HEK293 (cell line): ENCODE data around the gene OST4.

Experiments
- CTCF ChIA-PET: fragments of 350-600 bp; formaldehyde crosslinking; extraction: SDS; loops from one replicate; lab custom pipeline; 2021; ENCODE audit warnings: antibody characterized with exemption; lab: Yijun Ruan, JAX
- POLR2A ChIA-PET: fragments of 300-600 bp; formaldehyde crosslinking; extraction: SDS; loops from one replicate; lab custom pipeline; 2020; ENCODE audit warnings: antibody characterized with exemption, inconsistent platforms; lab: Yijun Ruan, JAX
- H3K27ac ChIP-seq: fragments of 200-500 bp; sonication (Bioruptor generic); 2 replicates; pipeline ENCODE4 v1.5.1; 2014; ENCODE audit warnings: low read depth, low read length, control low read depth, inconsistent platforms; ENCODE audit errors: extremely low read depth
- H3K36me3 ChIP-seq, 2 experiments: fragments of 200-500 bp in 1 of 2; sonication (Bioruptor generic) in 1 of 2; 1 replicate in 1 of 2; 2 replicates in 1 of 2; pipeline ENCODE4 v1.5.1; 2014 to 2017; ENCODE audit warnings: inconsistent platforms in 2 of 2, low read length in 2 of 2; ENCODE audit not compliant: control insufficient read depth in 2 of 2, insufficient read depth in 1 of 2
- H3K4me1 ChIP-seq: fragments of 200-500 bp; sonication (Bioruptor generic); 2 replicates; pipeline ENCODE4 v1.5.1; 2014; ENCODE audit warnings: mild to moderate bottlenecking, low read length, inconsistent platforms; ENCODE audit not compliant: control insufficient read depth, insufficient read depth
- H3K4me3 ChIP-seq: 2 replicates; pipeline ENCODE4 v1.5.1; 2011; ENCODE audit warnings: low read depth, mild to moderate bottlenecking, control low read depth, low read length, moderate library complexity
- H3K9me3 ChIP-seq: fragments of 200-500 bp; sonication (Bioruptor generic); 2 replicates; pipeline ENCODE4 v1.5.1; 2014; ENCODE audit warnings: low read depth, low read length, inconsistent platforms; ENCODE audit not compliant: control insufficient read depth, insufficient read depth
- GLIS2 ChIP-seq: fragments of 450-650 bp; formaldehyde crosslinking; IDR thresholded peaks from 2 replicates; pipeline ENCODE4 v1.5.1; 2016; ENCODE audit warnings: missing biosample characterization, missing genetic modification characterization
- INSM2 ChIP-seq: fragments of 450-650 bp; formaldehyde crosslinking; IDR thresholded peaks from 2 replicates; pipeline ENCODE4 v1.5.1; 2016; ENCODE audit warnings: missing biosample characterization, missing genetic modification characterization
- KLF1 ChIP-seq: fragments of 450-650 bp; formaldehyde crosslinking; IDR thresholded peaks from 2 replicates; pipeline ENCODE4 v1.5.1; 2016; ENCODE audit warnings: missing biosample characterization, missing genetic modification characterization
- MEIS1 ChIP-seq: sonication (generic); formaldehyde crosslinking; IDR thresholded peaks from 2 replicates; pipeline ENCODE4 v1.8.1; 2022; ENCODE audit warnings: missing genetic modification reagents, mild to moderate bottlenecking, borderline replicate concordance
- SCRT2 ChIP-seq: fragments of 450-650 bp; formaldehyde crosslinking; IDR thresholded peaks from 2 replicates; pipeline ENCODE4 v1.5.1; 2016; ENCODE audit warnings: missing biosample characterization, missing genetic modification characterization
- YY1 ChIP-seq: fragments of 450-650 bp; formaldehyde crosslinking; IDR thresholded peaks from 2 replicates; pipeline ENCODE4 v1.5.1; 2018; ENCODE audit warnings: missing biosample characterization, missing genetic modification characterization
- ZBTB48 ChIP-seq: fragments of 450-650 bp; formaldehyde crosslinking; IDR thresholded peaks from 2 replicates; pipeline ENCODE4 v1.5.1; 2016; ENCODE audit warnings: missing biosample characterization, missing genetic modification characterization
- ZFHX2 ChIP-seq: fragments of 450-650 bp; formaldehyde crosslinking; conservative IDR thresholded peaks from 2 replicates; pipeline ENCODE4 v1.5.1; 2016; ENCODE audit warnings: missing biosample characterization, missing genetic modification characterization
- ZNF248 ChIP-seq: fragments of 450-650 bp; formaldehyde crosslinking; IDR thresholded peaks from 2 replicates; pipeline ENCODE4 v1.5.1; 2017; ENCODE audit warnings: missing biosample characterization, missing genetic modification characterization
- ZNF416 ChIP-seq: fragments of 450-650 bp; formaldehyde crosslinking; IDR thresholded peaks from 2 replicates; pipeline ENCODE4 v1.5.1; 2016; ENCODE audit warnings: missing biosample characterization, missing genetic modification characterization
- ZNF449 ChIP-seq: fragments of 450-650 bp; formaldehyde crosslinking; IDR thresholded peaks from 2 replicates; pipeline ENCODE4 v1.5.1; 2017; ENCODE audit warnings: missing biosample characterization, mild to moderate bottlenecking, missing genetic modification characterization, moderate library complexity
- ZNF792 ChIP-seq: fragments of 450-650 bp; formaldehyde crosslinking; IDR thresholded peaks from 2 replicates; pipeline ENCODE4 v1.5.1; 2016; ENCODE audit warnings: missing biosample characterization, missing genetic modification characterization
- TF ChIP-seq, protein P1 (sequence below): fragments of 450-650 bp; formaldehyde crosslinking; IDR thresholded peaks from 2 replicates; pipeline ENCODE4 v1.5.1; 2016; ENCODE audit warnings: missing biosample characterization, missing genetic modification characterization

Gene OST4

DNA sequence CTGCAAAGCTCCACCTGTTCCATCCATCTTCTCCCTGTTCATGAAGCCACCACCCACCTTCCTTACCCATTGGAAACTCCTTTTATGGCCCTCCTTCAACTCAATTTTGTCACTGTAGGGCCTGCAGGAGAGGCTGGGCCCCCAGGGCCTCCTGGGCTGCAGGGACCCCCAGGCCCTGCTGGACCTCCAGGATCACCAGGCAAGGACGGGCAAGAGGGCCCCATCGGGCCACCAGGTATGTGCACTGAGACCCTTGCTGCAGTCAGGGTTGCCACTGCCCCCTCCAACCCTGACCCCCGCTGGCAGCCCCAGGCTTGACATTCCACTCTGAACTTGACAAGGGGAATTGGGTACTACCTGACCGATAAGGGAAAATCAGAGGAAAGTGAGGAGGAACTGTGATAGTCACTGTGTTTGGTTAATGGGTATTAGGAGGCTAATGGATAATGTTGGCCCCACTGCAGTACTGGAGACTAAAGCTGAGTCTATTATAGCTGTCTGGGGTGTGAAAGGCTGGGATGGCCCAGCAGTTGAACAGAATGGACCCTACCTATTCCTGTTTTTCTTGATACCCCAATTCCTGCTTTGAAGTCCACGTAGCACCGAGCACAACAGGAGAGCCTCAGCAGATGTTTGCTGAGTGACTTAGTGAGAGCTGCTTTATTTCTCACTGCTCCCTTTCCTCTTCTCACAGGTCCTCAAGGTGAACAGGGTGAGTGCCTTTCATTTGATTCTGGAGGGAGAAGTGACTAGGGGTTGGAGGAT is 13.0 kb upstream of the OST4 start:
- Histone ChIP-seq H3K4me3 (no peak overlapping the region), H3K27ac (no peak overlapping the region), H3K36me3 (peaks cover 0 to 7% of the 10 kb centered on the region in 2 experiments; a peak in 1 of 3 replicates), H3K9me3 (no peaks in the 10 kb centered on the region), H3K4me1 (peaks cover 8% of the 10 kb centered on the region)
- CTCF ChIA-PET, result interaction anchor here (0.7 to 2.9 kb wide), 6 partner anchors 9 to 196 kb away, joined by 3 to 11 read pairs (median 3); no protein-coding TSS in a partner anchor
- POLR2A ChIA-PET, result interaction anchor here (0.6 to 4.1 kb wide), 3 partner anchors 12 to 68 kb away, joined by 4 to 45 read pairs (median 7); partner anchors contain the start of gene OST4
- peak; percentile 19; the same call in 1 of the 2 replicates for TF ChIP-seq ZBTB48
- TF ChIP-seq, protein P1, sequence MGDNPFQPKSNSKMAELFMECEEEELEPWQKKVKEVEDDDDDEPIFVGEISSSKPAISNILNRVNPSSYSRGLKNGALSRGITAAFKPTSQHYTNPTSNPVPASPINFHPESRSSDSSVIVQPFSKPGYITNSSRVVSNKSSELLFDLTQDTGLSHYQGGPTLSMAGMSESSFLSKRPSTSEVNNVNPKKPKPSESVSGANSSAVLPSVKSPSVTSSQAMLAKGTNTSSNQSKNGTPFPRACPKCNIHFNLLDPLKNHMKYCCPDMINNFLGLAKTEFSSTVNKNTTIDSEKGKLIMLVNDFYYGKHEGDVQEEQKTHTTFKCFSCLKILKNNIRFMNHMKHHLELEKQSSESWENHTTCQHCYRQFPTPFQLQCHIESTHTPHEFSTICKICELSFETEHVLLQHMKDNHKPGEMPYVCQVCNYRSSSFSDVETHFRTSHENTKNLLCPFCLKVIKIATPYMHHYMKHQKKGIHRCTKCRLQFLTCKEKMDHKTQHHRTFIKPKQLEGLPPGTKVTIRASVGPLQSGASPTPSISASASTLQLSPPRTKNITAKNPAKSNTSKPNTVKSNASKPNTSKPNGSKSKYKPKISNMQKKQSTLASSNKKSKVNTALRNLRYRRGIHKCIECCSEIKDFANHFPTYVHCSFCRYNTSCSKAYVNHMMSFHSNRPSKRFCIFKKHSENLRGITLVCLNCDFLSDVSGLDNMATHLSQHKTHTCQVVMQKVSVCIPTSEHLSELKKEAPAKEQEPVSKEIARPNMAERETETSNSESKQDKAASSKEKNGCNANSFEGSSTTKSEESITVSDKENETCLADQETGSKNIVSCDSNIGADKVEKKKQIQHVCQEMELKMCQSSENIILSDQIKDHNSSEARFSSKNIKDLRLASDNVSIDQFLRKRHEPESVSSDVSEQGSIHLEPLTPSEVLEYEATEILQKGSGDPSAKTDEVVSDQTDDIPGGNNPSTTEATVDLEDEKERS (tag by site-specific recombination), result no peak
- peak; percentile 42; the same call in 1 of the 2 replicates for TF ChIP-seq GLIS2 (tag by site-specific recombination)

GRCh38 chr2:27083410-27084296 is 12.2 kb upstream of the OST4 start:
- H3K4me3 ChIP-seq, result no peak overlapping the region
- no peak overlapping the region for H3K27ac ChIP-seq
- no peak for TF ChIP-seq ZNF792 (tag by site-specific recombination)
- TF ChIP-seq SCRT2, result 0 out of 2 replicates have a peak, but pooled peaks have one; percentile 11
- no peak for TF ChIP-seq ZNF248
- 0 out of 2 replicates have a peak, but pooled peaks have one; percentile 34 for TF ChIP-seq ZNF449 (tag by site-specific recombination)
- no peak for TF ChIP-seq MEIS1 (CRISPR knock-in tag)
- no peak for TF ChIP-seq YY1 (tag by site-specific recombination)
- no peak for TF ChIP-seq KLF1 (tag by site-specific recombination)
- ChIA-PET POLR2A (interaction anchor here (0.6 to 4.1 kb wide), 5 partner anchors 11 to 152 kb away, joined by 4 to 45 read pairs (median 7); partner anchors contain the start of genes AGBL5 and OST4), CTCF (interaction anchor here (0.6 to 2.9 kb wide), 5 partner anchors 11 to 286 kb away, joined by 3 to 11 read pairs (median 4); no protein-coding TSS in a partner anchor)
- H3K4me1 ChIP-seq, result peaks cover 8% of the 10 kb centered on the region
- no peaks in the 10 kb centered on the region for H3K9me3 ChIP-seq
- no peaks in the 10 kb centered on the region for H3K36me3 ChIP-seq

GRCh38 chr2:27082773-27083409 is 11.4 kb upstream of the OST4 start:
- no peak overlapping the region for H3K4me3 ChIP-seq
- peaks cover 8% of the 10 kb centered on the region for H3K4me1 ChIP-seq
- POLR2A ChIA-PET, result interaction anchor here (1.2 to 4.1 kb wide), 3 partner anchors 11 to 32 kb away, joined by 6 to 45 read pairs (median 23); partner anchors contain the start of genes AGBL5 and OST4
- CTCF ChIA-PET, result interaction anchor here (1.4 kb wide), 1 partner anchor 237 kb away, joined by 8 read pairs; no protein-coding TSS in a partner anchor
- no peak overlapping the region for H3K27ac ChIP-seq
- no peaks in the 10 kb centered on the region for H3K36me3 ChIP-seq
- H3K9me3 ChIP-seq, result no peaks in the 10 kb centered on the region
- TF ChIP-seq ZFHX2 (tag by site-specific recombination) (0 out of 2 replicates have a peak, but pooled peaks have one; percentile 1), ZNF416 (tag by site-specific recombination) (no peak), INSM2 (no peak)
